Thymus (tissue), 11 donors: ENCODE data around the gene HACE1. TPM values are rescaled to one million over a fixed set of nuclear protein-coding genes. Genes with fewer than 3 reads are reported as not detected.
A peak's percentile ranks its signal among the peaks of the same experiment; 100 is the strongest.
"Not testable (repeated sequence)": the region's sequence is repeated elsewhere in the genome, so short reads cannot be mapped to it uniquely, and the experiment has no call there.

Experiments
- DNase-seq, 9 donors: peaks; one replicate each; pipeline ENCODE4 v3.0.0-alpha.2; 2013; ENCODE audit warnings: low spot score in 9 of 9, low read depth in 6 of 9, missing footprints in 1 of 9
- H3K27ac ChIP-seq, 2 donors: one replicate each; pipeline ENCODE4 v1.5.1; 2013; ENCODE audit warnings: control low read depth in 1 of 2, low read depth in 1 of 2, low read length in 1 of 2, mild to moderate bottlenecking in 1 of 2, moderate library complexity in 1 of 2
- H3K27me3 ChIP-seq, 2 donors: one replicate each; pipeline ENCODE4 v1.5.1; 2013; ENCODE audit warnings: low read length in 1 of 2; ENCODE audit not compliant: control insufficient read depth in 2 of 2, insufficient read depth in 1 of 2
- H3K36me3 ChIP-seq, 2 donors: one replicate each; pipeline ENCODE4 v1.5.1; 2013; ENCODE audit warnings: low read length in 1 of 2, mild to moderate bottlenecking in 1 of 2, moderate library complexity in 1 of 2; ENCODE audit not compliant: control insufficient read depth in 2 of 2, insufficient read depth in 2 of 2
- H3K4me1 ChIP-seq, 2 donors: one replicate each; pipeline ENCODE4 v1.5.1; 2013; ENCODE audit warnings: low read length in 2 of 2; ENCODE audit not compliant: control insufficient read depth in 2 of 2, insufficient read depth in 2 of 2
- H3K4me3 ChIP-seq, 2 donors: one replicate each; pipeline ENCODE4 v1.5.1; 2013; ENCODE audit warnings: low read length in 2 of 2, control low read depth in 1 of 2, mild to moderate bottlenecking in 1 of 2
- H3K9me3 ChIP-seq, 2 donors: one replicate each; pipeline ENCODE4 v1.5.1; 2013; ENCODE audit warnings: low read length in 1 of 2, mild to moderate bottlenecking in 1 of 2; ENCODE audit not compliant: control insufficient read depth in 2 of 2, insufficient read depth in 1 of 2
- WGBS: extraction: QIAGEN DNeasy Blood & Tissue Kit; methylation state at CpG from one replicate; pipeline ENCODE4 v1.1.7; 2013; 5-methylcytosine and 5-hydroxymethylcytosine counted together
- polyA plus RNA-seq: library from polyadenylated mRNA; stranded (reverse); fragments of 200-250 nt; gene quantifications from one replicate; pipeline ENCODE4 v1.2.3, GENCODE V29; 2013
- total RNA-seq: library from RNA; stranded (reverse); fragments of 120-200 nt; gene quantifications from one replicate; pipeline ENCODE4 v1.2.4, GENCODE V29; 2013
- donor health status: healthy.

Gene HACE1
- total and polyA plus RNA-seq, 2 donors, result 9.9 to 17.3 TPM

DNA sequence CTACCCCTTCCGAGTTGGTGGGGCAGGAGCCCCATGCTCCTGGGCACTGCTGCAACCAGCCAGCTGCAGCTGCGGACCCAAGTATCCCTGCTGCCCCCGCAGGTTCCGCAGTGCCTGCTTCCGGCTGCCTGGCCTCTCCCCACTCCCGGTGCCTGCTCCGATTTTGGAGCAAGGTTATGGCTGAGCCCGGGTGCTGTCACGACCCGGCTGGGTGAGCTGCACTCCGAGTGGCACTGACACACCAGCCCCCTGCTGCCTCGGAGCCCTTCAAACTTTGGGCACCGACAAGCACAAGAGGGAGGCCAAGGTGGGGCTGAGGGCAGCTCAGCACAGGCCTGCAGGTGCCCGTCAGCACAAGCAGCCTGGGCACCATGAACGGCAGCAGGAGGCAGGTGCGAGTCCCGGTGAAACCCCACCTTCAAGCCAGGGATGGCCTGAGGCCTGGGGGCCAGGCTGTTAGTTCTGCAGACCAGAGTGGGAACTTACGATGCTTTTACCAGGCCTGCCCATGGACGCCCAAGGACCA, 25.9 kb upstream of the HACE1 start:
- peaks cover 0 to 4% of the 10 kb centered on the region in 2 donors for H3K27me3 ChIP-seq
- WGBS, result 85% methylated on average over 19 of the region's 19 CpGs
- H3K4me3 ChIP-seq, result no peak overlapping the region
- H3K36me3 ChIP-seq, result no peaks in the 10 kb centered on the region
- H3K4me1 ChIP-seq, result no peaks in the 10 kb centered on the region
- no peak for DNase-seq
- peaks cover 0 to 6% of the 10 kb centered on the region in 2 donors for H3K9me3 ChIP-seq
- no peak overlapping the region for H3K27ac ChIP-seq

GRCh38 chr6:104884867-104885517, 25.3 kb upstream of the HACE1 start:
- 75% methylated on average over 12 of the region's 12 CpGs for WGBS
- DNase-seq, result no peak

DNA sequence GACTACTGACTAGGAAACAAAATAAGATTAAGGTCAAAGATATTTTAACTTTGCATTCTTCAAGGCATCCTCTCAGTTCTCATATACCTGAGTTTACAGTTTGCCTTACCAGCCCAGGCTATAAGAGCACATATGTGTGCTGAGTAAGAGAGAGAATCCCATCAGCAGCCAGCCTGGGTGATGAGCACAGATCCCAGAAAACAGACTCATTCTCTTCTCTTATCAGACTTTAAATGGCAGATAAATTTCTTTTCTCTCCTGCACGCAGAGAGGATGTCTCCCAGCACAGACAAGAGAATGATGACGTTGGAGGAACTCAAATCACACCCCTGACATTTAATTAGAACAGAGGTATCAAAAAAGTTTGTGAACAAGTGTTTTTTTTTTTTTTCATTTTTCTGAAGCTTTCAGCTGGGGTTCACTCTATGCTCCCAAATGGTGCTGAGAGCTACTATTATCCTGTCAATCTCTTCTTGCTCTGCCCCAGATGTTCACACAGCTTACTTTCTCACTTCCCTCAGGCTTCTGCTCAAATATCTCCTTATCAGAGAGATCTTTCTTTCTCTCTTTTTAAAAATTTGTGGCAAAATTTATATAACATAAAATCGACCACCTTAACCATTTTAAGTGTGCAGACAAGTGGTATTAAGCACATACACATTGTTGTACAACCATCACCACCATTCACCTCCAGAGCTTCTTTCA, 22.4 kb upstream of the HACE1 start:
- no peak for DNase-seq
- WGBS, result 81% methylated on average over 3 of the region's 3 CpGs
- Histone ChIP-seq H3K36me3 (no peaks in the 10 kb centered on the region), H3K4me1 (no peaks in the 10 kb centered on the region), H3K27me3 (peaks cover 0 to 4% of the 10 kb centered on the region in 2 donors), H3K4me3 (no peak overlapping the region), H3K27ac (no peak overlapping the region), H3K9me3 (no peaks in the 10 kb centered on the region)

More at GRCh38 chr6:104884867-104885517, 25.3 kb upstream of the HACE1 start:
- Histone ChIP-seq H3K9me3 (peaks cover 0 to 6% of the 10 kb centered on the region in 2 donors), H3K27me3 (peaks cover 0 to 4% of the 10 kb centered on the region in 2 donors), H3K27ac (no peak overlapping the region), H3K4me1 (no peaks in the 10 kb centered on the region), H3K4me3 (no peak overlapping the region), H3K36me3 (no peaks in the 10 kb centered on the region)

DNA sequence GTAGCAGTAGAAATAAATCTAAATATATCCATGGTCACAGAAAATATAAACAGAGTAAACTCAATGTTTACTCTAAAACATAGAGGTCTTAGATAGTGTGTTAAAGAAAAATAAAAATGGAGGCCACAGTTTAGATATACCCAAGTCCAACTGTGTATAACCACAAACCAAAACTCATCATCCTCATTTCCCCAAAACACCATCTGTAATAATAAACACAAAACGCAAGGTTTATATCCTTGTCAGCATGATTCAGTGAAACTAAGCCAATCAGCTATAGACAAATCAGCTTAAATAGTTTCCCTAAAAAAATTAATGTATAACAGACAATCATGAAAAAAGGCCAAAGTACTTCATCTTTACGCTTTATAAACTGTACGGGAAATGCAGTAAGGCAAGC, 2.7 kb upstream of the HACE1 start:
- 84% methylated on average over 3 of the region's 3 CpGs for WGBS
- Histone ChIP-seq H3K4me1 (peaks cover 0 to 4% of the 10 kb centered on the region in 2 donors), H3K27ac (no peak overlapping the region), H3K4me3 (no peak overlapping the region), H3K27me3 (no peaks in the 10 kb centered on the region), H3K9me3 (no peaks in the 10 kb centered on the region), H3K36me3 (no peaks in the 10 kb centered on the region)
- no peak for DNase-seq

DNA sequence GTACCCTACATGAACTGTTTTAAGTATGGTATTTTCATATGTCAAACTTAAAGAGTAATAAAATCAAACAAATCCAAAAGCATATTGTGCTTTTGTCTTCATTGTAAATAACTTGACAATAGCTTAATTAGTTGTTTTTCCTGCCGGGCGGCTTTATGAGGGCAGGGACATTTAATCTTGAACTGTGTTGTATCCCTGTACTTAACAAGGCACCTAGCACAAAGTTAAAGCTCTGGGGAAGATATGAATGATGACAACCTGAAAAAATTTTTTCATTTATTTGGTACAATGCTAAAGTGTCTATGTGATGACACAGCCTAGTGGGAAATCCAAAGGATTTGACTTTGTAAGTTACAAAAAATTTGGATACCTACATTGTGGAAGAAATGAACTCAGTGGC, 502 bp upstream of the HACE1 start:
- H3K4me1 ChIP-seq, result peaks cover 0 to 4% of the 10 kb centered on the region in 2 donors
- H3K9me3 ChIP-seq, result no peaks in the 10 kb centered on the region
- WGBS, result 95% methylated on average over 2 of the region's 2 CpGs
- H3K36me3 ChIP-seq, result no peaks in the 10 kb centered on the region
- H3K4me3 ChIP-seq, result peak overlapping the region; percentile 64 to 91
- H3K27ac ChIP-seq, result no peak overlapping the region
- DNase-seq, result no peak
- no peaks in the 10 kb centered on the region for H3K27me3 ChIP-seq

DNA sequence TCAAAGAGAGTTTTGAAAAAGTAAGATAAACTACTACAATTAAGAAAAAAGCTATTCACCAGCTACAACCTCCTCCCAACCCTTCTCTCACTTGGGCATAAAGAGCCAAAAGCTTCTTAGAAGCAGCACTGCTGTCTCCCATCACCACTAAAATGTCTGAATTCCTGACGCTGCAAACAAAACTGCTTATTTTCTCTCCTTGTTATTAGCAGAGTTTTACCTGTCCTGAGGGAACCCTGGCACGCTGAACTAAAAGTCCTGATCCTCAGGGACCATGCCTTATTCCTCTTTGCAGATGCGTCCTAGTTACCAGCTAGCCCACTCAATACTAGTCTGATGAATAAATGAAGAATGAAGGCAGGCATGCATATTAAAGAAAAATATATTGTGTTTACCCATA, 1.1 kb downstream of the HACE1 start:
- Histone ChIP-seq H3K27ac (no peak overlapping the region), H3K9me3 (no peaks in the 10 kb centered on the region), H3K4me3 (peak overlapping the region; percentile 64 to 91), H3K36me3 (no peaks in the 10 kb centered on the region), H3K4me1 (peaks cover 0 to 4% of the 10 kb centered on the region in 2 donors), H3K27me3 (no peaks in the 10 kb centered on the region)
- DNase-seq, result peak in 2 of 9 donors; percentile 1 to 23
- 45% methylated on average over 3 of the region's 3 CpGs for WGBS

DNA sequence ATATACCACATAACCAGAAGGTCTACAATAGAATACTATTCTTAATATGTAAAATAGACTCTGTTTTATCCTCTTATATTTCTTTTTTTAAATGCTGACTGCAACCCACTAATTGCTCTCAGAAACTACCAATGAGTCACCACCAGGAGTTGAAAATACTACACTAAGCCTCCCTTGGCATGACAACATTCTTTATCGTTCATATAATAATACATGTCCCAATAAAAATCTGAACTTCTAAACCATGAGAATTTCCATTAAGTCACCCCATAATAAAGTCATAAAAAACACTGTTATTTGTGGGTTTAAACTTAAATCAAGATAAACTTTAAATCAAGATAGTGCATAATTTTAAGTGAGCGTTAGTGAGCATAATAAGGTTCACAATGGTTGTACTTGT, 4.2 kb downstream of the HACE1 start:
- Histone ChIP-seq H3K9me3 (no peaks in the 10 kb centered on the region), H3K27ac (no peak overlapping the region), H3K27me3 (no peaks in the 10 kb centered on the region), H3K36me3 (peaks cover 3% of the 10 kb centered on the region in 2 donors), H3K4me1 (peaks cover 0 to 4% of the 10 kb centered on the region in 2 donors), H3K4me3 (no peak overlapping the region)
- no peak for DNase-seq
- 96% methylated on average over 2 of the region's 2 CpGs for WGBS

- not testable (repeated sequence) for H3K36me3 ChIP-seq, H3K4me1 ChIP-seq, DNase-seq, H3K9me3 ChIP-seq, H3K27me3 ChIP-seq, H3K27ac ChIP-seq, H3K4me3 ChIP-seq
- 93% methylated on average over 8 of the region's 8 CpGs for WGBS
These were observed 12.0 kb downstream of the HACE1 start for GRCh38 chr6:104847721-104848120.

DNA sequence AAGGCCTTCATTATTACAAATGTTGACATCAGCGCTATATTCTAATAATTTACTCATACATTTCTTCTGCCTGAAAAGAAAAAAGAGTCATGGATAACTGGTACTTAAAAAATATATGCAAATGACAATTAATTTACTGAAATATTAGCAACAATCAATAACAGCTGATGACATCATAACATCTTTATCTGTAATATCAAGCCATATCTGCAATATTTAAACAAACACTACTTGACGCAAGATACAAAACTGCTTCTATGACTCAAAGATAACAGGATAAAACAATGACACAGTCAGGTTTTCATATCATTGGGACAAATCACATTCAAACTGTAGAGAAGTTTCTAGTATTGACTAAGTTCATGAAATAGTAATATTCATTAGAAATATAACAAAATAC, 16.5 kb downstream of the HACE1 start:
- H3K27ac ChIP-seq, result no peak overlapping the region
- no peak for DNase-seq
- H3K4me3 ChIP-seq, result no peak overlapping the region
- H3K27me3 ChIP-seq, result no peaks in the 10 kb centered on the region
- H3K4me1 ChIP-seq, result no peaks in the 10 kb centered on the region
- over 99% methylated on average over 2 of the region's 2 CpGs for WGBS
- peaks cover 0 to 9% of the 10 kb centered on the region in 2 donors for H3K36me3 ChIP-seq
- H3K9me3 ChIP-seq, result no peaks in the 10 kb centered on the region
